G401.6 (cell line): ENCODE data around the gene CYS1.
"Not testable (repeated sequence)": the region's sequence is repeated elsewhere in the genome, so short reads cannot be mapped to it uniquely, and the experiment has no call there.

Source experiments
- FAIRE-seq: peaks from 2 replicates; lab custom pipeline; 2012; peaks lifted over from hg19 to GRCh38; lab: Jason Lieb, UNC

Gene CYS1, protein sequence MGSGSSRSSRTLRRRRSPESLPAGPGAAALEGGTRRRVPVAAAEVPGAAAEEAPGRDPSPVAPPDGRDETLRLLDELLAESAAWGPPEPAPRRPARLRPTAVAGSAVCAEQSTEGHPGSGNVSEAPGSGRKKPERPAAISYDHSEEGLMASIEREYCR

DNA sequence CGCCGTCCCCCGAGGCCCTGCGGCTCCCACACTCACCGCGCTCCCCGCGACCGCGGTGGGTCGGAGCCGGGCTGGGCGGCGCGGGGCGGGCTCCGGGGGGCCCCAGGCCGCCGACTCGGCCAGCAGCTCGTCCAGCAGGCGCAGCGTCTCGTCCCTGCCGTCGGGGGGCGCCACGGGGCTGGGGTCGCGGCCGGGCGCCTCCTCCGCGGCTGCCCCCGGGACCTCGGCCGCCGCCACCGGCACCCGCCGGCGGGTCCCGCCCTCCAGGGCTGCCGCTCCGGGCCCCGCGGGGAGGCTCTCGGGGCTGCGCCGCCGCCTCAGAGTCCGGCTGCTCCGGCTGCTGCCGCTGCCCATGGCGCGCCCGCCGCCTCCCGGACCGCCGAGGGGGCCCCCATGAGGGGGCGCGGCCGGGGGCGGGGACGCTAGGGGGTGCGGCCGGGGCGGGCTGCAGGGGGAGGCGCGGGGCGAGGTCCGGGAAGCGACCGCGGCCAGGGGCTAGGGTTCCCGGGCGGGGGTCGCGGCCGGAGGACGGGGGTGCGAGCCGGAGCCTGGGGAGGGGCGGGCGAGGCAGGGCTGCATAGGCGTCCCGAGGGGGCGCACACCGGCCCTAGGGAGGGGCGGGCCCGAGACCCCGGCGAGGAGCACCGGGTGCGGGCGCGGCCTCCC, at the start of gene CYS1:
Gene CYS1 (minus strand): TSS at position 542 of the 666 bp plus-strand sequence. CDS start 188 bp downstream, at position 354.
- FAIRE-seq: no peak

DNA sequence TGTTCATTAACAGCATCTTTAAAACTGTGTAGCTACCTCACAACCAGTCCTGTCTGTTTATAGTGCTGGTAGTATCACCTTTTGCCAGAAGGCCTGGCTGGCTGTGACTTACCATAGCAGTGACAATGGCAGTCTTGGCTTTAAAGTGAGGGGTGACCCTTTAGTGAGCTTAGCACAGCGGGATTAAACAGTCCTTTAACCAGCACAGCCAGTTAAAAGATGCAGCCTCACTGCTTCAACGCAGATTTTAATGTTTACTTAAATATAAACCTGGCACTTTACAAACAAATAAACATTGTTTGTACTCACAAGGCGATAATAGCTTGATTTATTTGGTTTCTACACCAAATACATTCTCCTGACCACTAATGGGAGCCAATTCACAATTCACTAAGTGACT, 49.3 kb upstream of the CYS1 start:
- no peak for FAIRE-seq

DNA sequence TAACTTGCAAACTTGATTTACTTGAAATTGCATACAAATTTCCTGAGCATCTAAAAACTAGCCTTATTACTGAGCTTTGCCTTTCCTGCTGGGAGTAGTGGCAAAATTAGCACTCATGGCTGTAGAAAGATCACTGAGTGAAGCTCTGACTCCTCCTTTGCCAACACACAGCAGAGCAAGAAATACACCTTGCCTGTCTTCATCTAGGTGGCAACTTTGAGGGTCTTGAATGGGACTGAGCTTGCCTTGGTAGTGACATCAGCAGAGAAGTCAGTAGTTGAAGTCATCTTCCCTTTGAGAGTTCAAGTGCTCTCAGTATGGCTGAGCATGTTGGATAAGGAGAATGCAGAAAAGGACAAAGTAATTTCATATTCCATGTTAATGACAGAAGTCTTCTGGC, 48.2 kb upstream of the CYS1 start:
- FAIRE-seq: no peak

DNA sequence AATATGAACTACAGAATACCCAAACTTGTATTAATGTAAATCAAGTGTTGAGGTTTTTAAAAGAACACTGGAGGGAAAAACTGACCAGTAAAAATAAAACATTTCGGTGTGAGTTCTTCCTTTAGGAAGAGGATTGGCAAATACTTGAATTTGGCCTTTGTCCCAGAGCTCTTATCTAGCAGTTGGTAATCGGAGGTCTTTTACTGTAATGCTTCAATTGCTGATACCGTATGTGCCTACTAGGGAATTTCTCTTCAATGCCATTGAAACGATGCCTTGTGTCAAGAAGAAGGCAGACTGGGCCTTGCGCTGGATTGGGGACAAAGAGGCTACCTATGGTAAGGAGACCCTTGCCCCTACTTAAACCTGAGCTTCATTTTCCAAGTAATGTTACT, 46.4 kb upstream of the CYS1 start:
- FAIRE-seq: no peak

DNA sequence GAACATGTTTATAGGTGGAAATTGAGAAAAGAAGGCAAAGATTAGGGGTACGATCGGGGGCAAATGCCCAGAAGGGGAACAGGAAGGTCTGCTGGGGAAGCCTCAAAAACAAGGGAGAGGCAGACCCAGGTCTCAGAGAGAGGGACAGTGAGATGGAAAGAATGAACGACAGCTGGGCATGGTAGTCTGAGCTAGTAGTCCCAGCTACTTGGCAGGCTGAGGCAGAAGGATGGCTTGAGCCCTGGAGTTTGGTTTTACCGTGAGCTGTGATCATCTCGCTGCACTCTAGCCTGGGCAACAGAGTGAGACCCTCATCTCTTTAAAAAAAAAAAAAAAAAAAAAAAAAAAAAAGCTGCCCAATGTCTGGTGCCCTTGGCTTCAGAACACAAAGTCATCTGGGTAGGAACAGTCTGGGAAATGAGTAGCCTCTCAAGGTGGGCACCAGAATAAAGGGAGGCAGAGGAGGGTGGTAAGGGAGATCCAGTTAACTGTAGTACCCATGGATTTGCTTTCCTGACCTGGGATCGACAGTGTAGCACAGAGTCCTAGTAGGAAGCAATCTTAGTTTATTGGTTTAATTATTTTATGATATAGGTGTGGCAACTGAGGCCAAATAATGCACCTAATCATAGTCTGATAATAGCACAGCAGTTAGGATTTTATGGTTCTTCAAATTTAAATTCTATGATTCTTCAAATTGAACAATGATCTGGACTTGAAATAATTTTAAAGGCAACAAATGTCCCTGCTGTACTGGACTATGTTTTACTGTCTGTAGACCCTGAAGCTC, 45.8 kb upstream of the CYS1 start:
- FAIRE-seq: no peak

DNA sequence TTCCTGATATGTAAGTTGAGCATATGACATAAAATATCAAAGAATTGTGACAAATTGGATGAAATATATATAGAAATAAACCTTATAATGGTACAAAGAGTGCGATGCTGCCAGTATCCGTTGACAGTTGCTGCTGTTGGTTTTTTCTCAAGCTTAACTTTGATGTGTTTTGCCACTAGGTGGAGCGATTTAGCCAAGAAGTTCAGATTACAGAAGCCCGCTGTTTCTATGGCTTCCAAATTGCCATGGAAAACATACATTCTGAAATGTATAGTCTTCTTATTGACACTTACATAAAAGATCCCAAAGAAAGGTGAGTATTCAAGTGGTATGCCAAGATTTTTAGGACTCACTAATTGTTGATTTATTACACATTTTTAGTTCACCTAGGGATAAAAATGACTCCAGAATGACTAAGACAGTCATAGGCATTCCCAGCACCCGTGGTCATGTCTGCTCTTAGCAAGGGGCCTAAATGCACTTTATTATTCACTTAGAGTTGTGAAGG, 44.4 kb upstream of the CYS1 start:
- peak; percentile 87 for FAIRE-seq

DNA sequence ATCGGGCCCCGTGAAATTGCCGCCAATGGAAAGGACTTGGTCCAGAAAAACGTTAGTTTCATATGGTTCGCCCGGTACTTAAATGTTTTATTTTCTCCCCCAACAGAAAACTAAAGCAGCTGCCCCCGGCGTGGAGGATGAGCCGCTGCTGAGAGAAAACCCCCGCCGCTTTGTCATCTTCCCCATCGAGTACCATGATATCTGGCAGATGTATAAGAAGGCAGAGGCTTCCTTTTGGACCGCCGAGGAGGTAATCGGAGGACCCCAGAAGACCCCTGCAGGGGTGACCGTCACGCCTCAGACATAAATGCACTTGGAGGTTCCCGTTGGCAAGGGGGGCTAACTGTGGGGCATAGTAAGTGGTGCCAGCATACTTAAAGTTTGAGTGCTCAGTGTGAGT, 43.1 kb upstream of the CYS1 start:
- FAIRE-seq: no peak

DNA sequence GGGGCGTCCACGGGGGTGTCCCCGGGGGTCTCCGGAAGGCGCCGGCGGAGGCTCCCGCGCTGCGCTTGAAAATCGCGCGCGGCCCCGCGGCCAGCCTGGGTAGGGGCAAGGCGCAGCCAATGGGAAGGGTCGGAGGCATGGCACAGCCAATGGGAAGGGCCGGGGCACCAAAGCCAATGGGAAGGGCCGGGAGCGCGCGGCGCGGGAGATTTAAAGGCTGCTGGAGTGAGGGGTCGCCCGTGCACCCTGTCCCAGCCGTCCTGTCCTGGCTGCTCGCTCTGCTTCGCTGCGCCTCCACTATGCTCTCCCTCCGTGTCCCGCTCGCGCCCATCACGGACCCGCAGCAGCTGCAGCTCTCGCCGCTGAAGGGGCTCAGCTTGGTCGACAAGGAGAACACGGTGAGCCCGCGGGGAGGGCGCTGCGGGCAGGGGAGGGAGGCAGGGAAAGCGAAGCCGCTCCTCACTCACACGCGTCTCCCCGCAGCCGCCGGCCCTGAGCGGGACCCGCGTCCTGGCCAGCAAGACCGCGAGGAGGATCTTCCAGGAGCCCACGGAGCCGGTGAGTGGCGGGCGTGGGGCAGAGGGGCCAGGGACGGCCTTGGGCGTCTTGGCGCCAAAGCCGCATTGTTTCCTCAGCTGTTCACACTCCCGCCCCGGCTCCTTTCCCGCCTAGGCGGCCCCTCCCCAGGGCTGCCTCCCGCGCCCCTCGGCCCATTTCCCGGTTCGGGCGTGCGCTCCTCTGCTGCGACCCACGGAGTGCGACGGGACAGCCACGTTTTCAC, 42.5 kb upstream of the CYS1 start, which contains the start of gene RRM2:
Gene RRM2 (plus strand): TSS at position 240 of the 781 bp plus-strand sequence. CDS start 60 bp downstream, at position 300.
- peak; percentile 27 for FAIRE-seq

DNA sequence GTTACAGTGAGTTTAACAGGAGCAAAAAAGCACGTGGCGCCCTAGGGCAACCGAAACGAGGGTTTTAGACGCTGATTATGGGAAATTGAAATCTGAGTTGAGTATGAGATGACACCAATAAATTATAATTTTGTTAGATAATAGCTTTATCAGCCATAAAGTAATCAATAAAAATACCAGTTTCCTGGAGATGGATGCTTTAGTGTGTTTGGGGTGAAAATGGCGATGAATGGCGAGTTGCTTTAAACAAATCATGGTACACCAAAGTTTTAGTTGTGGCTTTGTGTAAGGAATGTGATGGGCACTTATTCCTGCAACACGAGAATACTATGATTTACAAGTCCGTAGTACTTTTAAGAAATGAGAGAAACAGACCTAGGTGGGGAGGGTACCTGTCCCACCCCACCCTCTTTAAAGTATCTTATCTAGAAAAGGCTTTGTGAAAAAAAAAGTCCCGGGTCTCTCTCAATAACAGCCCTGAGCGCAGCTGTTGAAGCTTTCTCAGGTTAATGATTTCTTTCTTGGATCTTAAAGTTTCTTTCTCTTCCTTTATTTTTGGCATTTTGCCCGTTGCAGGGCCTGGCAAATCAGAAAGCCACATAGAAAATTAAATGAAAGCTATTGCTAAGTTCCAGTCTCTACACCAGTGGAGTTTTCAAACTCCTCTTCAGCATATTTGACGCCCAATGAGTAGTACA, 40.8 kb upstream of the CYS1 start:
- FAIRE-seq: no peak

DNA sequence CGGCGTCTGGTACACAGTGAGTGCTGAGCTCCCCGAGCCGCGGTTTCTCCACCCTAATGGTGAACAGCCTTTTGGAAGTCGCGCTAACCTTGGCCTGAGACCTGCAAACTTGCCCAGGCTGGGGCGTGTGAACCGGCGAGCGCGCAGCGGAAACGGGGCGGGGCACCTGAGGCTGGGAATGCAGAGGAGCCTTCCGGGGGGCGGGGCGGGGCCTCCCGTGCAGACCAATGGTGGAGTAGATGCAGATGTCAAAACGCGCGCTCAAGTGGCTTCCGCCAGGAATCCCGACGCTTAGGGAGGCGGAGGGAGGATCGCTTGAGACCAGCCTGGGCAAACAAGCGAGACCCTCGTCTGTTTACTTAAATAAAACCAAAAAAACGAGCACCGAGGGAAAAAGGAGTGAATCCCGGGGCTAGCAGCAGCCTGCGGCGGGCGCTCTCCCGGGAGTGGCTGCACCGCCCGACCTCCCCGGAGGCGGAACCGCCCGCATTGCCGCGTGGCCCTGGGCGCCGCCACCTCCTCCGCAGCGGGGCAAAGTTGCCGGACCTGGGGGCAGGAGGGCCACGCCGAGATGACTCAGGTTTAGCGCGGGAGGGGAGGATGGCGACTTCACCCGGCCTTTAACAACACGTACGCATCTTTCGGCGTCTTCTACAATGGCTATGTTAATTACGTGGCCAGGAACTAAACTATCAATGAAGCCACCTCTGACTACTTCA, 40.1 kb upstream of the CYS1 start:
- FAIRE-seq: peak; percentile 82

DNA sequence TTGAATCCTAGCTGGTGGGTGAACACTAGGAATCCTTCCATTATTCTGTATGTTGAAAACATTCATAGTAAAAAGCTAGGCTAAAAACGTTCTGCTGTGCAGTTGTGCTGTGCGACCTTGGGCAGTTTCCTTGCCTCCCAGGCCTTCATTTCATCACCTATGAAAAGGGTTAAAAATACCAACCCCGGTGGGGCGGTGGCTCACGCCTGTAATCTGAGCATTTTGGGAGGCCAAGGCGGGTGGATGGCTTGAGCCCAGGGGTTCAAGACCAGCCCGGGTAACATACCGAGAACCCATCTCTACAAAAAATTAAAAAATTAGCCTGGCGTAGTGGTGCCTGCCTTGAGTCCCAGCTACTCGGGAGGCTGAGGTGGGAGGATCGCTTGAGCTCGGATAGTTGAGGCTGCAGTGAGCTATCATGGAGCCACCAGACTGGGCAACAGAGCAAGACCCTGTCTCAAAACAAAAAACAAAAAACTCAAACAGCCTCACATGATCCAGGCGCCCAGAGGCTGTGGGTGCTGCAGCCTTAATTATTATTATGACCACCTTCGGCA, 39.5 kb upstream of the CYS1 start:
- FAIRE-seq: no peak

DNA sequence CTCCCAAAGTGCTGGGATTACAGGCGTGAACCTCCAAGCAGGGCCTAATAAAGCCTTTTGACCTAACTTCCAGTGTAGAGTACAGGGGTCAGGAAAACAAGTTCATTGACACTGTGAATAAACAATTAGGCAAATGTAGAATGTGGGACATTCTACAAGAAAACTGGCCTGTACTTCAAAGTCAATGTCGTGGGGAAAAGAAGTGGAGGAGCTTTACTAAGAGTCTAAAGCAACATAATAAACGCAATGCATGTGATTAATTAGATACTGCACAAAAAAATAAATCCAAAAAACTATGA, 38.8 kb upstream of the CYS1 start:
- FAIRE-seq: no peak

DNA sequence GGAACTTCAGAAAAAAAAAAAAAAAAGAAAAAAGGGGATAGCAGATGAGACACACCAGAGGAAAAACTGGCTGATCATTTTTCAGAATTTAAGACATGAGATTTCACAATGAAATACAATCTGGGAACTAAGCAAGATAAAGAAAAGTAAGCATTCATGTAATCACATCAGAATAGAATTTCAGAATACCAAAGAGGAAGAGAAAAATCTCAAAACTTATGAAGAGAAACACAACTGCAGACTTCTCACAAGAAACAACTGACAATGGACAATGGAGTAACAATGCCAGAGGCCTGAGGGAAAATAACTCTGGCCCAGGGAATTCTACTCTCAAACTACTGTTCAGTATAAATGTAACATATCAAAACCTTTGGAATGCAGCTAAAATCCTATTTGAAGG, 29.1 kb upstream of the CYS1 start:
- no peak for FAIRE-seq

DNA sequence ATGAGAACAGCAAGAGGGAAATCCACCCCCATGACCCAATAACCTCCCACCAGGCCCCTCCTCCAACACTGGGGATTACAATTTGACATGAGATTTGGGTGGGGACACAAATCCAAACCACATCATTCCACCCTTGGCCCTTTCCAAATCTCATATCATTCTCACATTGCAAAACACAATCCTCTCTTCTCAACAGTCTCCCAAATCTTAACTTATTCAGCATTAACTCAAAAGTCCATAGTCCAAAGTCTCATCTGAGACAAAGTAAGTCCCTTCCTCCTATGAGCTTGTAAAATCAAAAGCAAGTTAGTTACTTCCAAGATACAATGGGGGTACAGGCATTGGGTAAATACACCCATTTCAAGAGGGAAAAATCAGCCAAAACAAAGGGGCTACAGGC, 24.7 kb upstream of the CYS1 start:
- FAIRE-seq: not testable (repeated sequence)

DNA sequence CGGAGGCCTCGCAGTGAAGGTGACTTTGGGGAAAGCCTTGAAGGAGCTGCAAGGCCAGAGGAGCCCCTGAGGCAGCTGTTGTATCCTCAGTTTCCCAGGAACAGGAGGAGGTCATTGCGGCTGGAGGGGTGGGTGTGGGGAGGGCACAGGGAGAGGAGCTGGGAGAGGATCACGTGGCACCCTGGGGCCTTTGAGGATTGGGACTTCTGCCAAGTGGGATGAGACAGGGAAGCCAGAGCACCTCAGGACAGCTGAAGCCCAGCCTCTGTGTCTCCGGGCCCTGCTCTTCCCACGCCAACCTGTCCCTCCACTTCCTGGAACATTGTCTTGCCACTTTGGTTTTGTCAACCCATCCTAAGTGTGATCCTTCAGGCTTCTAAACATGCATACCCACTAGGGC, 23.0 kb upstream of the CYS1 start:
- FAIRE-seq: no peak

DNA sequence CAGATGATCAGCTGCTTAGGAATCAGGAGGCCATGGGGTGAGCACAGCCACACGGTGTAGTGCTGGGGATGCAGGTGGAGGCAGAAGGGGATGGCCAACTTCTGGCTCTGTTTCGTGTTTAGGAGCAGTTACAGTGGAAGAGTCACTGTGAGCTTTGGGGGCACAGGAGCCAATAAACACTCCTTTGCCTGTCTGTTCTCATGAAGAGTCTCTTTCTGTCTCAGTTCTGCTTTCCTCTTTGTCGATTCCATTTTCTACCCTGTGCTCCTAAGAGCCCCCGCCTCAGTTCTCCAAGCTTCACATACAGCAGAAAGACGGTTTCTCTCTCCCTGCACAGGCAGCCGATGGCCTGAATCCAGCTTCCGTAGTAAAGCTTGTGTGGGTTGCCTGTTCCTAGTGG, 21.3 kb upstream of the CYS1 start:
- no peak for FAIRE-seq

DNA sequence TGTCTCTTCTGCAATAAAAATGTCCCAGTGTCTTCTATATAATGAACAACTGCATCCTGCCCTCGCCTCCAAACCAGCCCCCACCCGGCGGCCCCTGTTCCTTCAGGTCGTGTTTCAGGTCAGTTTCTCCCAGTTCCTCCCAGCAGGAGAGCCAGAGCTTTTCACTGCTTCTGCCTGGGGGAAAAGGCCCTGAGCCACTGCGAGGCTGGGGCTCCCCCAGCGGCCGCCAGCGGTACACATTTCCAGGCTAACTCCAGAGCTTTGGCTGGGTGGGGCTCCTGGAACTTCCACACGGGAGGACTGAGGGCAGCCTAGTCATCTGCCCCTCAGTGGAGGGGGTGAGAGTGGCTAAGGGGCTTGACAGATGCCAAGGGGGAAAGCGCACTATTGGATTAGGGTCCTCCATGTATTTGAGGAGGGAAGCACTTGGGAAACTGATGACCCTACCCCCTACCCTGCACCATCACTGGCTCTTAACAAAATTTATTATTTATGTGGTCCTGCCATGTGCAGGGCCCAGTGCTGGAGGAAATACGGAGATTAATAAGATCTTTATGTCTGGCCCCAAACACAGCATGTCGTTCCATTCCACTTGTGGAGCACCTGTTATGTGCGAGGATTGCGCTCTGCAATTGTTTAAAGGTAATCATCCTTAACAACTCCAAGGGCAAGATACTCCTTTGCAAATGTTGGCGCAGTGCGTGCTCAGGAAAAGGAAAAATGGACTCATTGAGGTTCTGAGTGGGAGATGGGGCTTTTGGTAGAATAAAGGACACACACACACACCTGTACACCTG, 17.3 kb upstream of the CYS1 start:
- no peak for FAIRE-seq

DNA sequence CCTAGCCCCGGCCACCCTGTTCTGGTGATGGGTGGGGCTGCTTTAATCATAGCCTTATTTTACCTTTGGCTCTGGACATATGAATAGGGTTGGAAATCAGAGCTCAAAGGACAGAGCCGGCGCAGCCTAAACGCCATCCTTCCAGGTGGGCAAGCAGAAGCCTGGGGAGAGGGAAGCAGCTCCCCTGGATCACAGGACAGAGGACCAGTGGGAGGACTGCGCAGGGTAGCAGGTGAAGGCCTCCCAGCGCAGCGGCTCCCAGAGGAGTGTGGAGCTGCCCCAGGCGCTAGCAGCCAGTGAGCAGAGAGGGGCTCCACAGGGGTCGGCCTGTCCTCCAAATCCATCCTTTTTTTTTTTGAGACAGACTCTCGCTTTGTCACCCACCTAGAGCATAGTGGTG, 16.4 kb upstream of the CYS1 start:
- no peak for FAIRE-seq

DNA sequence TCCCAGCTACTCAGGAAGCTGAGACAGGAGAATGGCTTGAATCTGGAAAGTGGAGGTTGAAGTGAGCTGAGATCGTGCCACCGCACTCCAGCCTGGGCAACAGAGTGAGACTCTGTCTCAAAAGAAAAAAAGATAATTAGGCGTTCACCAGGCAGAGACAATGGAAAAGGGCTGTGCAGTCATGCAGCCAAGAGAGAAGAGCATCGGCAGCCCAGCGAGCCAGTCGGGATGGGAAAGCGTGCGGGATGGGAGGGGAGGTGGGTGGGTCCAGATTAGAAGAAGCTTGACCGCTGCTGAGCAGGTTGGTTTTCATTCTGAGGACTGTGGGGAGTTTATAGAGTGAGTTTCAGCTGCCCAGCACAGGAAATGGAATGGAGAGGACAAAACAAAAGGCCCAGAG, 15.0 kb upstream of the CYS1 start:
- FAIRE-seq: no peak

DNA sequence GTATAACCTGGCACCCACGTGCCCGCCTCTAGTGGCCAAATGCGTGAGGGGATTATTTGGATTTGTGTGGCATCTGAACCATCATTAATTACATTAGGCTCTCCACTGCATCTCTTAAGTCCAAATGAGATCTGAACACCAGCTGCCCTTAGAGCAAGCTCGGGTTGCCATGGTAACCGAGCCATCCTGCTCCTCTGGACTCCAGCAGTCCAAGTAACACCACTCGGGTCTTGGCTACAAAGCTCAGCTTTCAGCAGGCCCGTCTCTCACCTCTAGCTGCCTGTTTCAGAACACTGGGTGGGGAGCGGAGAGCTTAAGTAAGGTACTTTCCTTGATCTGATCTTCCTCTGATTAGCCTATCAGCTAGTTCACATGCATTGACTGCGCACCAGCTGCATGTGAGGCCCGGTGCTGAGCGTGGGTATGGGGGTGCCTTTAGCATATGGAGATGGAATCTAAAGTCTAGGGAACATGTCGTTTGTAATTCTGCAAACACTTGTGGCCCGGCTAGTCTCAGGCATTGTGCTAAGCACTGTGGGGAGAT, 14.1 kb upstream of the CYS1 start:
- FAIRE-seq: no peak
